Measurements from ENCODE around the gene RBM45.

Gene RBM45, protein sequence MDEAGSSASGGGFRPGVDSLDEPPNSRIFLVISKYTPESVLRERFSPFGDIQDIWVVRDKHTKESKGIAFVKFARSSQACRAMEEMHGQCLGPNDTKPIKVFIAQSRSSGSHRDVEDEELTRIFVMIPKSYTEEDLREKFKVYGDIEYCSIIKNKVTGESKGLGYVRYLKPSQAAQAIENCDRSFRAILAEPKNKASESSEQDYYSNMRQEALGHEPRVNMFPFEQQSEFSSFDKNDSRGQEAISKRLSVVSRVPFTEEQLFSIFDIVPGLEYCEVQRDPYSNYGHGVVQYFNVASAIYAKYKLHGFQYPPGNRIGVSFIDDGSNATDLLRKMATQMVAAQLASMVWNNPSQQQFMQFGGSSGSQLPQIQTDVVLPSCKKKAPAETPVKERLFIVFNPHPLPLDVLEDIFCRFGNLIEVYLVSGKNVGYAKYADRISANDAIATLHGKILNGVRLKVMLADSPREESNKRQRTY

GRCh38 chr2:178112202-178113152 lies at the start of gene RBM45:
RBM45 (plus strand) TSS chr2:178112437; CDS start chr2:178112547, 110 bp downstream.
- peak; percentile 85 for TF ChIP-seq CTCF (IDR thresholded peaks at IDR 0.05; ENCODE audit: control insufficient read depth, extremely low read depth, insufficient read depth)
- H3K4me3 ChIP-seq (ENCODE audit: low read depth, low read length), result peak within 1 kb of the TSS; percentile 90
- peak; percentile 66 for DNase-seq (ENCODE audit: low read depth)

GRCh38 chr2:178066324-178066723 lies 45.9 kb upstream of the RBM45 start:
- no peak for DNase-seq (ENCODE audit: low read depth)
- TF ChIP-seq CTCF (IDR thresholded peaks at IDR 0.05; ENCODE audit: control insufficient read depth, extremely low read depth, insufficient read depth), result no peak
- H3K4me3 ChIP-seq (ENCODE audit: low read depth, low read length), result no peak overlapping the region

DNA sequence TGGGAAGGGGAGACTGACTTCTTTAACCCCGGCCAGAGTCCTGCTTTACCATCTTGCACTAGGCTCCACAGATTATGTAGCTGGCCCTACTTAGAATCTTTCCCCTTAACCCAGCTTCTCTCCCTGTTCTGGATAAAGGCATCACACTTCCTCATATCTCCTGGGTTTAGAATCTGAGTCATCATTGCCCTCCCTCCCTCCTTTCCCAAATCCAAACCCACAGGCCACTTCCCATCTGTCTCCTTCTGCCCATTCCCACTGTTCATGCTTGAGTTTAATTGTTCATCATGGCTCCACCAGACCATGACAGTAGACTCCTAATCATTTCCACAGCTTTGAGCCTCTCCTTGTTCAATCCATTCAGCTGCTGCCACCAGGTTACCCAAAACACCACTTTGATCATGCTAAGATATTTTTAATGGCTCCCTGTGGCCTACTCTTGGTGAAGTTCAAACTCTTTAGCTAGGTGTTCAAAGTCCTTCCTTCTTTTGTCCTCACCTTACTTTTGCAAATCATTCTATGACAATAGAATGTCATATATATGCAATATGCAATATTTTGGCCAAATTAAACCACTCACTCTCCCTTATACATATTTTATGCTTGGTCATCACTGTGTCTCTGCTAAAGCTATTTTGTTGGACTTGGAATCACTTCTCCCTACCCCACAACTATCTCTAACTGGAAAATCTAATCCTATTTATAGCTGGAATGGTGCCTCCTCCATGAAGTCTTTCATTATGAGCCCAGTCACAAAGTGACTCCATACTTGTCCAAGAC lies 45.2 kb upstream of the RBM45 start:
- no peak for DNase-seq (ENCODE audit: low read depth)
- H3K4me3 ChIP-seq (ENCODE audit: low read depth, low read length), result no peak overlapping the region
- no peak for TF ChIP-seq CTCF (IDR thresholded peaks at IDR 0.05; ENCODE audit: control insufficient read depth, extremely low read depth, insufficient read depth)

GRCh38 chr2:178068823-178069454 lies 43.3 kb upstream of the RBM45 start:
- no peak for TF ChIP-seq CTCF (IDR thresholded peaks at IDR 0.05; ENCODE audit: control insufficient read depth, extremely low read depth, insufficient read depth)
- H3K4me3 ChIP-seq (ENCODE audit: low read depth, low read length), result no peak overlapping the region
- no peak for DNase-seq (ENCODE audit: low read depth)

GRCh38 chr2:178069551-178069950 lies 42.7 kb upstream of the RBM45 start:
- no peak for DNase-seq (ENCODE audit: low read depth)
- H3K4me3 ChIP-seq (ENCODE audit: low read depth, low read length), result no peak overlapping the region
- no peak for TF ChIP-seq CTCF (IDR thresholded peaks at IDR 0.05; ENCODE audit: control insufficient read depth, extremely low read depth, insufficient read depth)

GRCh38 chr2:178070824-178071223 lies 41.4 kb upstream of the RBM45 start:
- no peak for DNase-seq (ENCODE audit: low read depth)
- no peak overlapping the region for H3K4me3 ChIP-seq (ENCODE audit: low read depth, low read length)
- TF ChIP-seq CTCF (IDR thresholded peaks at IDR 0.05; ENCODE audit: control insufficient read depth, extremely low read depth, insufficient read depth), result no peak

Data from LNCaP clone FGC (cell line).